ENCODE results near the gene LPO. TPM values are rescaled to one million over a fixed set of nuclear protein-coding genes. Genes with fewer than 3 reads are reported as not detected.

The LPO gene
- total RNA-seq, 1 experiment from 2014 or later, result 0.20 TPM

- no peak for ATAC-seq
- CTCF ChIA-PET, result interaction anchor here (1.0 to 2.1 kb wide), 10 partner anchors 16 to 132 kb away, joined by 3 to 27 read pairs (median 8); partner anchors contain the start of genes MKS1 and RNF43
- peaks cover 20% of the 10 kb centered on the region for H3K4me1 Mint-ChIP-seq
- H3K4me3 Mint-ChIP-seq, result no peak overlapping the region
- no peak overlapping the region for H3K27ac Mint-ChIP-seq
- TF ChIP-seq GABPB1 (CRISPR knock-in tag; IDR thresholded peaks at IDR 0.05) (no peak), RELA (CRISPR knock-in tag; IDR thresholded peaks at IDR 0.05; ENCODE audit: borderline replicate concordance) (no peak), ATF2 (CRISPR knock-in tag; IDR thresholded peaks at IDR 0.05; ENCODE audit: borderline replicate concordance, low read depth) (no peak), NFATC4 (CRISPR knock-in tag; IDR thresholded peaks at IDR 0.05) (no peak)
- TF ChIP-seq, protein P1, sequence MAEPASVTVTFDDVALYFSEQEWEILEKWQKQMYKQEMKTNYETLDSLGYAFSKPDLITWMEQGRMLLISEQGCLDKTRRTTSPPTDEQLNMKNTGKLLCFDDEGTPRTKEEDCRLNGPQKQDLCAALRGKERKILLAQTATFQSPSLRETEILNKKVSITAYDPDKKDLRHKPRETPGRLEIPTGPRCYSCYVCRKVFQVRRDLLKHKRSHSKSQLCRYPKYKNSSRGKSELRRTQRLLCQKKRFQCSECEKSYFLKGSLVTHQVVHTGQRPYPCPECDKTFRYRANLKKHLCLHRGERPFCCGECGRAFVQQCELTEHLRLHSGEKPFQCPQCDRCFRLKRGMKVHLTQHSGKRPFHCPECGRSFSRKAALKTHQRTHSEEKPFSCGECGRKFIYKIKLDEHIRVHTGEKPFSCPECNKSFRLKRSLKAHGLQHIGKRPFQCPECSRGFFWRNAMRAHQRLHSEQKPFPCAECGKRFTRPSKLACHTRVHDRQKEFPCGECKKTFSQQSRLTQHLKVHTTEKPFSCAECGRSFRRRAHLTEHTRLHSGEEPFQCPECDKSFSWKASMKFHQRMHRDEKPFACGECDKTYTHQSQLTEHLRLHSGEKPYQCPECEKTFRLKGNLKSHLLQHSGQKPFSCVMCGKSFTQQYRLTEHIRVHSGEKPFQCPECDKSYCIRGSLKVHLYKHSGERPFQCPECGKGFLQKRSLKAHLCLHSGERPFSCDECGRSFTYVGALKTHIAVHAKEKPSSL (CRISPR knock-in tag; conservative IDR thresholded peaks at IDR 0.05), result no peak
- H3K9me3 Mint-ChIP-seq, result no peaks in the 10 kb centered on the region
- H3K36me3 Mint-ChIP-seq, result no peaks in the 10 kb centered on the region
- no peak for DNase-seq (ENCODE audit: low spot score)
- H3K27me3 Mint-ChIP-seq (ENCODE audit: low read depth), result peaks cover 2% of the 10 kb centered on the region
- POLR2A ChIA-PET, result no interaction called here
These were observed 47.0 kb downstream of the LPO start for GRCh38 chr17:58285422-58285810.

- Mint-ChIP-seq H3K9me3 (no peaks in the 10 kb centered on the region; the same call in 1 of the 2 replicates), H3K36me3 (no peaks in the 10 kb centered on the region), H3K4me1 (peaks cover 6% of the 10 kb centered on the region), H3K4me3 (no peak overlapping the region), H3K27ac (no peak overlapping the region), H3K27me3 (ENCODE audit: low read depth) (peaks cover 16% of the 10 kb centered on the region)
- TF ChIP-seq TP53 (CRISPR knock-in tag; IDR thresholded peaks at IDR 0.05), result no peak
- POLR2A ChIA-PET, result no interaction called here
- ATAC-seq (no peak), DNase-seq (ENCODE audit: low spot score) (no peak)
- CTCF ChIA-PET, result no interaction called here
These were observed 51.5 kb downstream of the LPO start for GRCh38 chr17:58289869-58290268.

GRCh38 chr17:58291246-58291645 lies 52.9 kb downstream of the LPO start:
- DNase-seq (ENCODE audit: low spot score) (no peak), ATAC-seq (no peak)
- CTCF ChIA-PET, result interaction anchor here (0.5 kb wide), 1 partner anchor 9 kb away, joined by 3 read pairs; no protein-coding TSS in a partner anchor
- Mint-ChIP-seq H3K27me3 (ENCODE audit: low read depth) (peaks cover 16% of the 10 kb centered on the region), H3K4me1 (no peaks in the 10 kb centered on the region), H3K9me3 (no peaks in the 10 kb centered on the region; the same call in 1 of the 2 replicates), H3K4me3 (no peak overlapping the region), H3K27ac (no peak overlapping the region), H3K36me3 (no peaks in the 10 kb centered on the region)
- POLR2A ChIA-PET, result interaction anchor here (0.7 kb wide), 1 partner anchor 60 kb away, joined by 3 read pairs; no protein-coding TSS in a partner anchor
- TF ChIP-seq USF1 (CRISPR knock-in tag; IDR thresholded peaks at IDR 0.05), result no peak
- TF ChIP-seq, protein P2, sequence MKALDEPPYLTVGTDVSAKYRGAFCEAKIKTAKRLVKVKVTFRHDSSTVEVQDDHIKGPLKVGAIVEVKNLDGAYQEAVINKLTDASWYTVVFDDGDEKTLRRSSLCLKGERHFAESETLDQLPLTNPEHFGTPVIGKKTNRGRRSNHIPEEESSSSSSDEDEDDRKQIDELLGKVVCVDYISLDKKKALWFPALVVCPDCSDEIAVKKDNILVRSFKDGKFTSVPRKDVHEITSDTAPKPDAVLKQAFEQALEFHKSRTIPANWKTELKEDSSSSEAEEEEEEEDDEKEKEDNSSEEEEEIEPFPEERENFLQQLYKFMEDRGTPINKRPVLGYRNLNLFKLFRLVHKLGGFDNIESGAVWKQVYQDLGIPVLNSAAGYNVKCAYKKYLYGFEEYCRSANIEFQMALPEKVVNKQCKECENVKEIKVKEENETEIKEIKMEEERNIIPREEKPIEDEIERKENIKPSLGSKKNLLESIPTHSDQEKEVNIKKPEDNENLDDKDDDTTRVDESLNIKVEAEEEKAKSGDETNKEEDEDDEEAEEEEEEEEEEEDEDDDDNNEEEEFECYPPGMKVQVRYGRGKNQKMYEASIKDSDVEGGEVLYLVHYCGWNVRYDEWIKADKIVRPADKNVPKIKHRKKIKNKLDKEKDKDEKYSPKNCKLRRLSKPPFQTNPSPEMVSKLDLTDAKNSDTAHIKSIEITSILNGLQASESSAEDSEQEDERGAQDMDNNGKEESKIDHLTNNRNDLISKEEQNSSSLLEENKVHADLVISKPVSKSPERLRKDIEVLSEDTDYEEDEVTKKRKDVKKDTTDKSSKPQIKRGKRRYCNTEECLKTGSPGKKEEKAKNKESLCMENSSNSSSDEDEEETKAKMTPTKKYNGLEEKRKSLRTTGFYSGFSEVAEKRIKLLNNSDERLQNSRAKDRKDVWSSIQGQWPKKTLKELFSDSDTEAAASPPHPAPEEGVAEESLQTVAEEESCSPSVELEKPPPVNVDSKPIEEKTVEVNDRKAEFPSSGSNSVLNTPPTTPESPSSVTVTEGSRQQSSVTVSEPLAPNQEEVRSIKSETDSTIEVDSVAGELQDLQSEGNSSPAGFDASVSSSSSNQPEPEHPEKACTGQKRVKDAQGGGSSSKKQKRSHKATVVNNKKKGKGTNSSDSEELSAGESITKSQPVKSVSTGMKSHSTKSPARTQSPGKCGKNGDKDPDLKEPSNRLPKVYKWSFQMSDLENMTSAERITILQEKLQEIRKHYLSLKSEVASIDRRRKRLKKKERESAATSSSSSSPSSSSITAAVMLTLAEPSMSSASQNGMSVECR (CRISPR knock-in tag; IDR thresholded peaks at IDR 0.05; ENCODE audit: borderline replicate concordance), result no peak
- no peak for TF ChIP-seq ZNF416 (CRISPR knock-in tag; IDR thresholded peaks at IDR 0.05)
- TF ChIP-seq ATF2 (CRISPR knock-in tag; IDR thresholded peaks at IDR 0.05; ENCODE audit: borderline replicate concordance, low read depth), result no peak
- TF ChIP-seq, protein P3, sequence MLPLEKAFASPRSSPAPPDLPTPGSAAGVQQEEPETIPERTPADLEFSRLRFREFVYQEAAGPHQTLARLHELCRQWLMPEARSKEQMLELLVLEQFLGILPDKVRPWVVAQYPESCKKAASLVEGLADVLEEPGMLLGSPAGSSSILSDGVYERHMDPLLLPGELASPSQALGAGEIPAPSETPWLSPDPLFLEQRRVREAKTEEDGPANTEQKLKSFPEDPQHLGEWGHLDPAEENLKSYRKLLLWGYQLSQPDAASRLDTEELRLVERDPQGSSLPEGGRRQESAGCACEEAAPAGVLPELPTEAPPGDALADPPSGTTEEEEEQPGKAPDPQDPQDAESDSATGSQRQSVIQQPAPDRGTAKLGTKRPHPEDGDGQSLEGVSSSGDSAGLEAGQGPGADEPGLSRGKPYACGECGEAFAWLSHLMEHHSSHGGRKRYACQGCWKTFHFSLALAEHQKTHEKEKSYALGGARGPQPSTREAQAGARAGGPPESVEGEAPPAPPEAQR (CRISPR knock-in tag; IDR thresholded peaks at IDR 0.05), result no peak
- TF ChIP-seq RELA (CRISPR knock-in tag; IDR thresholded peaks at IDR 0.05; ENCODE audit: borderline replicate concordance), result no peak
- no peak for TF ChIP-seq E2F4 (CRISPR knock-in tag; IDR thresholded peaks at IDR 0.05; ENCODE audit: borderline replicate concordance, low read depth)
- TF ChIP-seq MXD4 (CRISPR knock-in tag; IDR thresholded peaks at IDR 0.05; ENCODE audit: borderline replicate concordance), result no peak
- TF ChIP-seq ZNF219 (CRISPR knock-in tag; IDR thresholded peaks at IDR 0.05; ENCODE audit: borderline replicate concordance), result no peak
